Measurements from ENCODE around the gene SUPT20H.

GRCh38 chr13:37097076-37097475 is 37.6 kb upstream of the SUPT20H start:
- TF ChIP-seq CTCF (IDR thresholded peaks at IDR 0.05; ENCODE audit: low read length) = no peak
- no peak for TF ChIP-seq EZH2 (IDR thresholded peaks at IDR 0.05; ENCODE audit: borderline replicate concordance, low read length)

Data from OCI-LY1 (cell line).